ENCODE measurements around the gene ELL2.
"Not testable (repeated sequence)": the region's sequence is repeated elsewhere in the genome, so short reads cannot be mapped to it uniquely, and the experiment has no call there.

Gene ELL2

GRCh38 chr5:95936812-95937397 is 24.7 kb downstream of the ELL2 start:
- DNase-seq (ENCODE audit: low read depth), result no peak
- no peak overlapping the region for H3K4me3 ChIP-seq (ENCODE audit: low read depth, low read length)

- DNase-seq (ENCODE audit: low read depth), result no peak
- H3K4me3 ChIP-seq (ENCODE audit: low read depth, low read length), result no peak overlapping the region
Observed at GRCh38 chr5:95935553-95936100, 26.0 kb downstream of the ELL2 start.

GRCh38 chr5:95934207-95934804 is 27.3 kb downstream of the ELL2 start:
- no peak overlapping the region for H3K4me3 ChIP-seq (ENCODE audit: low read depth, low read length)
- no peak for DNase-seq (ENCODE audit: low read depth)

- DNase-seq (ENCODE audit: low read depth), result no peak
- H3K4me3 ChIP-seq (ENCODE audit: low read depth, low read length), result no peak overlapping the region
Observed at GRCh38 chr5:95932941-95933340, 28.7 kb downstream of the ELL2 start.

- H3K4me3 ChIP-seq (ENCODE audit: low read depth, low read length), result no peak overlapping the region
- DNase-seq (ENCODE audit: low read depth), result no peak
Observed at GRCh38 chr5:95931079-95931833, 30.4 kb downstream of the ELL2 start.

GRCh38 chr5:95930141-95930930 is 31.3 kb downstream of the ELL2 start:
- DNase-seq (ENCODE audit: low read depth), result no peak
- no peak overlapping the region for H3K4me3 ChIP-seq (ENCODE audit: low read depth, low read length)

GRCh38 chr5:95928724-95929253 is 32.9 kb downstream of the ELL2 start:
- no peak overlapping the region for H3K4me3 ChIP-seq (ENCODE audit: low read depth, low read length)
- no peak for DNase-seq (ENCODE audit: low read depth)

- no peak for DNase-seq (ENCODE audit: low read depth)
Observed at GRCh38 chr5:95927927-95928723, 33.5 kb downstream of the ELL2 start.

GRCh38 chr5:95927300-95927699 is 34.4 kb downstream of the ELL2 start:
- H3K4me3 ChIP-seq (ENCODE audit: low read depth, low read length); DNase-seq (ENCODE audit: low read depth): not testable (repeated sequence)

More at GRCh38 chr5:95927927-95928723, 33.5 kb downstream of the ELL2 start:
- no peak overlapping the region for H3K4me3 ChIP-seq (ENCODE audit: low read depth, low read length)

- no peak overlapping the region for H3K4me3 ChIP-seq (ENCODE audit: low read depth, low read length)
- DNase-seq (ENCODE audit: low read depth), result no peak
Observed at GRCh38 chr5:95925939-95926338, 35.7 kb downstream of the ELL2 start.

- DNase-seq (ENCODE audit: low read depth), result no peak
- no peak overlapping the region for H3K4me3 ChIP-seq (ENCODE audit: low read depth, low read length)
Observed at GRCh38 chr5:95925378-95925744, 36.3 kb downstream of the ELL2 start.

GRCh38 chr5:95924720-95925377 is 36.8 kb downstream of the ELL2 start:
- no peak overlapping the region for H3K4me3 ChIP-seq (ENCODE audit: low read depth, low read length)
- DNase-seq (ENCODE audit: low read depth), result peak; percentile 29

- DNase-seq (ENCODE audit: low read depth), result no peak
- no peak overlapping the region for H3K4me3 ChIP-seq (ENCODE audit: low read depth, low read length)
Observed at GRCh38 chr5:95923918-95924544, 37.6 kb downstream of the ELL2 start.

GRCh38 chr5:95922798-95923197 is 38.9 kb downstream of the ELL2 start:
- DNase-seq (ENCODE audit: low read depth), result no peak
- no peak overlapping the region for H3K4me3 ChIP-seq (ENCODE audit: low read depth, low read length)

GRCh38 chr5:95921501-95921900 is 40.1 kb downstream of the ELL2 start:
- DNase-seq (ENCODE audit: low read depth), result no peak
- H3K4me3 ChIP-seq (ENCODE audit: low read depth, low read length), result no peak overlapping the region

- no peak for DNase-seq (ENCODE audit: low read depth)
Observed at GRCh38 chr5:95920822-95921221, 40.8 kb downstream of the ELL2 start.

GRCh38 chr5:95919658-95920057 is 42.0 kb downstream of the ELL2 start:
- DNase-seq (ENCODE audit: low read depth), result no peak

More at GRCh38 chr5:95920822-95921221, 40.8 kb downstream of the ELL2 start:
- no peak overlapping the region for H3K4me3 ChIP-seq (ENCODE audit: low read depth, low read length)

More at GRCh38 chr5:95919658-95920057, 42.0 kb downstream of the ELL2 start:
- no peak overlapping the region for H3K4me3 ChIP-seq (ENCODE audit: low read depth, low read length)

Measured in skeletal muscle cell (primary cell).